RKO (cell line): ENCODE measurements around the gene LAMA3.
"Not testable (repeated sequence)": the region's sequence is repeated elsewhere in the genome, so short reads cannot be mapped to it uniquely, and the experiment has no call there.

Source experiments
- DNase-seq: peaks from one replicate; pipeline ENCODE4 v3.0.0-alpha.2; 2016; ENCODE audit warnings: low spot score

Gene LAMA3

DNA sequence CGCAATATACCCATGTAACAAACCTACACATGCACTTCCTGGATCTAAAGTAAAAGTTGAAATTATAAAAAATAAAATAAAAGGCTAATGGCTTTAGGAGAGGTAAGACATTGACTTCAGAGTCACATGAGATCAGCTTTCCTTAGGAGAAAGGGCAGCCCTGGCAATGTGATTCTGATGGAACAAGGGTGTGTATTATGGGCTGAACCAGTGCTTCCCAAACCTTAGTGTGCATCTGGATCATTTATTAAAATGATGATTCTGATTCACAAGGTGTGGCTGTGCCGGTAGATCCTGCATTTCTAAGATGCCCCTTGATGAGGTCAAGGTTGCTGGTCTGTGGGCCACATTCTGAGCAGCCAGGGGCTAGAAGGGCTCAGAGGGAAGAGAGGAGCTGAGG lies 42.6 kb downstream of the LAMA3 start:
- no peak for DNase-seq

DNA sequence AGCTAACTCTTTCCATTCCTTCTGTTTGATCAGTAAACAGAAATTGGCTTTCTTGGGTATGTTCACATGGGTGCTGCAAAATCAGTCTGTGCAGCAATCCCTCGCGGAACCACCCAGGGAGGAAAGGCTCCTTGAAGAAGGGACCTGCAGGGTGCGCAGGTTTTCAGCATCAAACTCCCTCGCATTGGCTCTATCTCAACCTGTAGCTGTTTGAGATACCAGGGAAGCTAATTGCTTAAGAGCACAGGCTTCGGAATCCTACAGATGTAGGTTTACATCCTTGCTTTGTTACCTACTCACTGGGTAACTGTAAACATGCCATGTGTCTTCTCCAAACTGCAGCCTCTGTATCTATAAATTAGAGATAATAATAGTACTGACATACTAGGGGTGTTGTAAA lies 43.2 kb downstream of the LAMA3 start:
- no peak for DNase-seq

GRCh38 chr18:23733265-23733664 lies 44.0 kb downstream of the LAMA3 start:
- DNase-seq: not testable (repeated sequence)

DNA sequence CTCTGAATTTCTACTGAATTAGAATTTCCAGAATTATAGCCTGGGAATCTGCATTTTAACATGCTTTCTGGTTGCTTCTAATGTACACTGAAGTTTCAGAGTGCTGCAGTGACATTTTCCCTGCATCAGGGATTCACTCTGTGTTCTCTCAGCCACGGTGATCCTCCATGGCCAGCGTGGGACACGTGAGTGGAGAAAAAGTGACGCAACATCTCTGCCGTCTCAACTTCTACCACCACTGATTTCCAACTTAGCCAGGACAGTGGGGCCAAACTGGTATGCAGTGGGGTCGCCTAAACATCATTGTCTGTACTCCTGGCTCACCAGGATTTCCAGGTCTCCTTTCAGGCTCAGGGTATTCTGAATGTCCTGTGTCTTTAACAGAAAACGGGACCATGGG lies 44.6 kb downstream of the LAMA3 start:
- DNase-seq: no peak

- no peak for DNase-seq
Measured at GRCh38 chr18:23735021-23735464, 45.8 kb downstream of the LAMA3 start.

- no peak for DNase-seq
Measured at GRCh38 chr18:23737578-23737977, 48.3 kb downstream of the LAMA3 start.

GRCh38 chr18:23738151-23738550 lies 48.9 kb downstream of the LAMA3 start:
- DNase-seq: no peak

- DNase-seq: no peak
Measured at GRCh38 chr18:23738575-23738974, 49.3 kb downstream of the LAMA3 start.

GRCh38 chr18:23740105-23740830 lies 51.0 kb downstream of the LAMA3 start:
- no peak for DNase-seq

DNA sequence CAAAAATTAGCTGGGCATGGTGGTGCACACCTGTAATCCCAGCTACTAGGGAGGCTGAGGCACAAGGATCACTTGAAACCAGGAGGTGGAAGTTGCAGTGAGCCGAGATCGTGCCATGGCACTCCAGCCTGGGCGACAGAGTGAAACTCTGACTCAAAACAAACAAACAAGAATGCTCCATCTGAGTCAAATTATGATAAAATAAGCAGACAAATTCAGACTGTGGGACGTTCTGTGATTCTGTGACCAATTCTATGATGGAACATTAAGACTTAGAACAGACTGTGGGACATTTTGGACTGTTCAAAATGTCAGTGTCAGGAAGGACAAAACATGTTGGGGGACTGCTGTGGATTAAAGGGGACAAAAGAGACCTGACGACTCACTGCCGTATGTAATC lies 52.7 kb downstream of the LAMA3 start:
- DNase-seq: not testable (repeated sequence)

GRCh38 chr18:23743733-23744333 lies 54.6 kb downstream of the LAMA3 start:
- DNase-seq: no peak

DNA sequence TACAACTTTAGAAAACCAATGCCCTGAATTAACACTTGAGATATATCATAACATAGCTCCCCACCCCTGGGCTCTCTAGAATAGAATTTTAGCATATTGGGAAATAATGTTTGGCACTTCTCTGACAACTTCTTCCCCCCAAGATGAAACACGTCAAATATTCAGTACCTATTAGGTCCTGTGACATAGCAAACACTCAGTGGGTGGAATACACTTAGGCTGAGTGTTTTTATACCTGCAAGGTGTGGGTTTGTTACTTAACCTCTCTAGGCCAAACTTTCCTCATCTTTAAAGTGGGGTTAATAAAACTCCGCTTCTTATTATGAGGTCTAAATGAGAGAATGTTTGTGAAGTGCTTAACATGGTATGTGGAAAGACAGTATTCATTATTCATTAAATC lies 56.1 kb downstream of the LAMA3 start:
- DNase-seq: no peak

- DNase-seq: no peak
Measured at GRCh38 chr18:23746851-23747250, 57.6 kb downstream of the LAMA3 start.

GRCh38 chr18:23752363-23752762 lies 63.1 kb downstream of the LAMA3 start:
- DNase-seq: no peak

GRCh38 chr18:23752796-23753195 lies 63.5 kb downstream of the LAMA3 start:
- DNase-seq: no peak

DNA sequence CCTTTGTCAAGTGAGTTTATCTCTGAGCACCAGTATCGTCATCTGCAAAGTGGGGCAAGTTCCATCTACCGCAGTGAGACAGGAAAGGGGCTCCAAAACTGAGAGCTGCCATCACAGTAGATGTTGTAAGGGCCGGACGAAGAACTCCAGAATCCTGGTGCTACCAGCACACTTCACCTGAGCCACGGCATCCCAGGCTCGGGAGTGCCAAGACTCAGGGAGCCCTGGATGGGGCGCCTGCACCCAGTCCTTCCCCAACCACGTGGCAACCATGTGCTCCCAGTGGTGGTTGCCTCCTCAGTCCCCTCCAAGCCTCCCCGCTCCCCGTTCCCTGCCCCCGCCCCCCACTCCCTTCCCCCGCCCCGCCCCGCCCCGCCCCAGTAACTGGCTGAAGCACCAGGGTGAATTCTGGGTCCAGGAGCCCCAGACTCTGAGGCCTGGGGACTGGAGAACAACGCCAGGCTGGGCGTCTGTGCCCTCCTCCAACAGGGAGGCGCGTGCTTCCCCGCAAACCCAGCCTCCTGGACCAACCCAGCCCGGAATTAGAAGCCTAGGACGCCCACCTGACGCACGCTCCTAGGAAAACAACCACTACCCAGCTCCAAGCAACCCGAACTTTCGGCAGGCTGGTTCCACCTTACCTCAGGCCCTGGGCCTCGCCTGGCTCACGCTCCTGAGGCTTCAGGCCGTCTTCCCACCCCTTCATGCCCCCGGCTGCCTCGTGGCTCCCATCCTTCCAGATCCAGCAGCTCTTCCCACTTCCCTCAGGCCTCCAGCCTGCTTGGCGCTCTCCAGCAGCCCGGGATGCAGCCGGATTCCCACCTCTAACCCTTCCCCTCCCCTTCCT lies 67.6 kb downstream of the LAMA3 start:
- no peak for DNase-seq

DNA sequence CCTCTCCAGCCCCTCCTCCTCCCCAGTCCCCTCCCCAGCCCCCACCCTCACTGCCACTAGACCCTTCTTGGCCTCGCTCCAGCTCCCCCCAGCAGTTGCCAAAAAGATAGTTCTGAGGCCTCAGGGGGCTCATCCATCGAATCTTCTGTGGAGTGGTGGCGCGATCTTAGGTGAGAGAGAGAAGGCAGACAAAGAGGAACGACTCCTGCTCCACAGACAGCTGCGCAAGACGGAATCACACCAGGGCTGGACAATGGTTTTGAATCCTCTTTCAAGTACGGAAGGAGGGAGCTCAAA lies 68.1 kb downstream of the LAMA3 start:
- DNase-seq: no peak

GRCh38 chr18:23758281-23758680 lies 69.0 kb downstream of the LAMA3 start:
- no peak for DNase-seq

- DNase-seq: no peak
Measured at GRCh38 chr18:23761941-23762340, 72.7 kb downstream of the LAMA3 start.

DNA sequence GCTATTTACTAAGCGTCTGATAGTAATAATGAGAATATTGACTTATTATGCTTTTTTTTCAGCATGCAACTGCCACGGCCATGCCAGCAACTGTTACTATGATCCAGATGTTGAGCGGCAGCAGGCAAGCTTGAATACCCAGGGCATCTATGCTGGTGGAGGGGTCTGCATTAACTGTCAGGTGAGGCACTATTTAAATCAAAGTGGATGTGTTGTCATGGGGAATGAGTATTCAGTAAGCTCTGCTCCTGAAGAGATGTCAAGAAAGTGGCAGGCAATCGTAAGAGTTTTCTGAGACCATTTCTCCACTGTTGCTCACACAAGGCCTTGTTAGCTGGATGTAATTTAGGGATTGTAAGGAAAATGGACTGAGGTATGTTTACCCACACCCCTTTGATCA lies 74.1 kb downstream of the LAMA3 start:
- DNase-seq: no peak

DNA sequence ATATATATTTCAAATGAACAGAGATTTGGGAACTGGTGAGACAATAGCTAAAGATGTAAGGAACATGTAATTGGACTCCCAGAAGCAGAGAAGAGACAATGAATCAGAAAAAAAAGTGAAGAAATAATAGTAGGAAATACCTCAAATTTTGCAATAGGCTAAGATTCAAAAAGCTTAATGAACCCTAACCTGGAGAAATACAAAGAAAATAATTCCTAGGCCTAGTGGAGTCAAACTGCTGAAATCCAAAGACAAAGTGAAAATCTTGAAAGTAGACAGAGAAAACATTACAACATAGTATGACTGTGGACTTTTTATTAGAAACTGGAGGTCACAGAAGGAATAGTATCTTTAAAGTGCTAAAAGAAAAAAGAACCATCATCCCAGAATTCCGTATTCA lies 76.7 kb downstream of the LAMA3 start:
- no peak for DNase-seq

- DNase-seq: no peak
Measured at GRCh38 chr18:23772327-23773024, 83.2 kb downstream of the LAMA3 start.

DNA sequence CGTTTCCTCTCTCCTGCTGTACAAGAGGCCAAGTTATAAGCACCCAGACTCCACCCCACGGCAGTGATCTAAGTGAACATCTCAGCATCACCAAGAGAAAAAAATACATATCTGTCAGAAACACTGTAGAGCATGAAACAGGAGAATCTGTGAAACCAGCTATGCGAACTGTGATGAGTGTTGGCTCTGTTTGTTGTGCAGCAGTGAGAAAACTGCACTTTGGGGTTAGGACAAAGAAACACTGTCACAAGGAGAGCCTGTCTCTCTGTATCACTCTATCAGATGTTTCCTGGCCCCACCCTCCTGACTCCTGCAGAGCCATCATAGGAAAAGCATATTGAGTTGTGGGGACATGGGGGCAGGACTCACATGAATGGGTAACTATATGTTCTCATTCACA lies 87.1 kb downstream of the LAMA3 start:
- no peak for DNase-seq
